H1 (cell line): Measurements from ENCODE around the gene KIF22. TPM values are rescaled to one million over a fixed set of nuclear protein-coding genes. Genes with fewer than 3 reads are reported as not detected.

Experiments used
- CTCF ChIA-PET: fragments of 300-600 bp; sonication (Branson Sonifier 250); formaldehyde crosslinking; loops from one replicate; lab custom pipeline; 2021; ENCODE audit not compliant: partially characterized antibody; lab: Charles Lee
- POLR2A ChIA-PET: fragments of 300-600 bp; sonication (Branson Sonifier 250); formaldehyde crosslinking; loops from one replicate; lab custom pipeline; 2021; ENCODE audit warnings: inconsistent platforms; ENCODE audit not compliant: partially characterized antibody; lab: Charles Lee
- DNase-seq, 2 experiments: peaks; one replicate each; pipeline versions ENCODE4 v3.0.0 to v3.0.0-alpha.2; 2010 to 2022; ENCODE audit warnings: low spot score in 2 of 2, low read depth in 1 of 2, mixed read lengths in 1 of 2
- FAIRE-seq: peaks from 2 replicates; lab custom pipeline; 2011; peaks lifted over from hg19 to GRCh38; lab: Jason Lieb, UNC
- H2AFZ ChIP-seq: 2 replicates; pipeline ENCODE4 v1.8.1; 2012; ENCODE audit warnings: low read length, inconsistent platforms
- H2AK5ac ChIP-seq: 2 replicates; pipeline ENCODE4 v1.6.1; 2013; ENCODE audit warnings: low read depth, low read length
- H2BK120ac ChIP-seq: replicated peaks from 2 replicates; pipeline ENCODE3; 2013; ENCODE audit warnings: low read depth, low read length, inconsistent platforms
- H2BK12ac ChIP-seq: 2 replicates; pipeline ENCODE4 v1.6.1; 2013; ENCODE audit warnings: low read depth, low read length
- H2BK15ac ChIP-seq: 2 replicates; pipeline ENCODE4 v1.6.1; 2013; ENCODE audit warnings: low read length
- H2BK20ac ChIP-seq: 2 replicates; pipeline ENCODE4 v1.6.1; 2013; ENCODE audit warnings: low read length
- H2BK5ac ChIP-seq: 2 replicates; pipeline ENCODE4 v1.6.1; 2013; ENCODE audit warnings: low read depth, low read length
- H3K14ac ChIP-seq: 2 replicates; pipeline ENCODE4 v1.6.1; 2013; ENCODE audit warnings: inconsistent platforms; ENCODE audit not compliant: insufficient read length
- H3K18ac ChIP-seq: 2 replicates; pipeline ENCODE4 v1.6.1; 2013; ENCODE audit warnings: low read length; ENCODE audit errors: extremely low read depth
- H3K23ac ChIP-seq: 2 replicates; pipeline ENCODE4 v1.6.1; 2013; ENCODE audit warnings: inconsistent platforms; ENCODE audit not compliant: insufficient read length
- H3K23me2 ChIP-seq: 2 replicates; pipeline ENCODE4 v1.6.1; 2013; ENCODE audit warnings: low read depth, low read length
- H3K27ac ChIP-seq: 2 replicates; pipeline ENCODE4 v1.6.1; 2011; ENCODE audit warnings: low read depth, low read length, inconsistent platforms
- H3K27me3 ChIP-seq, 4 experiments: replicated peaks in 1 of 4; 1 replicate in 1 of 4; 2 replicates in 3 of 4; pipeline versions ENCODE4 v1.6.1 to v1.8.1; 2011 to 2013; ENCODE audit warnings: low read length in 3 of 4, mild to moderate bottlenecking in 3 of 4, inconsistent platforms in 2 of 4, mixed read lengths in 2 of 4, moderate library complexity in 1 of 4; ENCODE audit not compliant: control insufficient read depth in 3 of 4, insufficient read depth in 3 of 4; ENCODE audit errors: extremely low read depth in 1 of 4
- H3K36me3 ChIP-seq, 4 experiments: 2 replicates each; pipeline versions ENCODE4 v1.6.1 to v1.8.1; 2011 to 2013; ENCODE audit warnings: mild to moderate bottlenecking in 4 of 4, low read length in 3 of 4, moderate library complexity in 2 of 4, control low read depth in 1 of 4, inconsistent platforms in 1 of 4; ENCODE audit not compliant: insufficient read depth in 4 of 4, control insufficient read depth in 2 of 4
- H3K4ac ChIP-seq: replicated peaks from 2 replicates; pipeline ENCODE3; 2013; ENCODE audit warnings: low read length, low read depth, mixed read lengths, inconsistent platforms; ENCODE audit not compliant: insufficient read length
- H3K4me1 ChIP-seq, 4 experiments: replicated peaks in 1 of 4; 1 replicate in 1 of 4; 2 replicates in 3 of 4; pipeline versions ENCODE4 v1.6.1 to v1.8.1; 2011 to 2013; ENCODE audit warnings: low read length in 3 of 4, inconsistent platforms in 2 of 4, mixed read lengths in 1 of 4; ENCODE audit not compliant: insufficient read depth in 4 of 4, control insufficient read depth in 3 of 4
- H3K4me2 ChIP-seq, 2 experiments: 2 replicates each; pipeline versions ENCODE4 v1.6.1 to v1.8.1; 2011 to 2013; ENCODE audit warnings: low read depth in 2 of 2, low read length in 2 of 2, control low read depth in 1 of 2, inconsistent platforms in 1 of 2, mild to moderate bottlenecking in 1 of 2; ENCODE audit not compliant: insufficient read depth in 1 of 2
- H3K4me3 ChIP-seq, 4 experiments: fragments of 200-600, 300-600 bp in 1 of 4; sonication (generic), shearing (Covaris generic), sonication (Bioruptor Twin) in 1 of 4; 2 replicates each; pipeline versions ENCODE4 v1.5.1 to v1.8.1; 2011 to 2016; ENCODE audit warnings: low read length in 4 of 4, low read depth in 3 of 4, control low read depth in 2 of 4, inconsistent platforms in 2 of 4, mild to moderate bottlenecking in 2 of 4, mixed read lengths in 1 of 4, moderate library complexity in 1 of 4; ENCODE audit not compliant: insufficient read depth in 2 of 4; ENCODE audit errors: extremely low read depth in 1 of 4
- H3K56ac ChIP-seq: replicated peaks from 2 replicates; pipeline ENCODE3; 2013; ENCODE audit warnings: low read depth, mild to moderate bottlenecking, mixed read lengths, low read length, inconsistent platforms; ENCODE audit not compliant: insufficient read length
- H3K79me1 ChIP-seq: 2 replicates; pipeline ENCODE4 v1.6.1; 2013; ENCODE audit warnings: low read depth, low read length, control low read depth
- H3K79me2 ChIP-seq, 2 experiments: 2 replicates each; pipeline versions ENCODE4 v1.6.1 to v1.8.1; 2012 to 2013; ENCODE audit warnings: low read length in 2 of 2, mild to moderate bottlenecking in 2 of 2, inconsistent platforms in 1 of 2; ENCODE audit not compliant: insufficient read depth in 2 of 2, control insufficient read depth in 1 of 2
- H3K9ac ChIP-seq, 4 experiments: replicated peaks in 1 of 4; 1 replicate in 1 of 4; 2 replicates in 3 of 4; pipeline versions ENCODE4 v1.6.1 to v1.8.1; 2011 to 2013; ENCODE audit warnings: low read depth in 3 of 4, low read length in 3 of 4, control low read depth in 2 of 4, mild to moderate bottlenecking in 2 of 4, moderate library complexity in 2 of 4, inconsistent platforms in 1 of 4; ENCODE audit errors: extremely low read depth in 1 of 4
- H3K9me3 ChIP-seq, 2 experiments: 2 replicates each; pipeline versions ENCODE4 v1.6.1 to v1.8.1; 2012 to 2013; ENCODE audit warnings: mild to moderate bottlenecking in 2 of 2, moderate library complexity in 2 of 2, control low read depth in 1 of 2, inconsistent platforms in 1 of 2, low read depth in 1 of 2, low read length in 1 of 2, mixed read lengths in 1 of 2; ENCODE audit not compliant: insufficient read depth in 2 of 2
- H4K20me1 ChIP-seq, 2 experiments: replicated peaks in 1 of 2; 2 replicates each; pipeline versions ENCODE3 to v1.8.1; 2011 to 2013; ENCODE audit warnings: inconsistent platforms in 2 of 2, low read length in 2 of 2, mild to moderate bottlenecking in 1 of 2; ENCODE audit not compliant: insufficient read depth in 2 of 2, control insufficient read depth in 1 of 2
- H4K5ac ChIP-seq: 2 replicates; pipeline ENCODE4 v1.6.1; 2013; ENCODE audit warnings: low read length, low read depth, mixed read lengths, inconsistent platforms; ENCODE audit not compliant: insufficient read length
- H4K8ac ChIP-seq: 2 replicates; pipeline ENCODE4 v1.8.0; 2013; ENCODE audit warnings: mild to moderate bottlenecking, moderate library complexity, low read length, inconsistent platforms; ENCODE audit not compliant: insufficient read depth; ENCODE audit errors: extremely low read depth
- H4K91ac ChIP-seq: replicated peaks from 2 replicates; pipeline ENCODE3; 2013; ENCODE audit warnings: low read length, mixed read lengths, inconsistent platforms; ENCODE audit not compliant: insufficient read length
- CTBP2 ChIP-seq: IDR thresholded peaks from 2 replicates; pipeline ENCODE4 v1.7.0; 2011; ENCODE audit warnings: borderline replicate concordance, mild to moderate bottlenecking, moderate library complexity, mixed read lengths, low read length; ENCODE audit not compliant: insufficient read depth, insufficient read length
- KDM5A ChIP-seq: fragments of 200-600 bp; IDR thresholded peaks from 2 replicates; pipeline ENCODE4 v1.7.1; 2012; ENCODE audit warnings: mild to moderate bottlenecking, low read length, inconsistent platforms, mixed read lengths
- MAFK ChIP-seq: IDR thresholded peaks from 2 replicates; pipeline ENCODE4 v1.6.1; 2012; ENCODE audit warnings: low read depth, mild to moderate bottlenecking, improper control_type of control experiment, low read length
- RAD21 ChIP-seq, 2 experiments: IDR thresholded peaks in 1 of 2; conservative IDR thresholded peaks in 1 of 2; 2 replicates each; pipeline ENCODE4 v1.6.1; 2011; ENCODE audit warnings: low read depth in 2 of 2, low read length in 2 of 2, improper control_type of control experiment in 1 of 2, inconsistent platforms in 1 of 2, mild to moderate bottlenecking in 1 of 2, moderate library complexity in 1 of 2
- RXRA ChIP-seq: IDR thresholded peaks from 2 replicates; pipeline ENCODE4 v1.6.1; 2011; ENCODE audit warnings: low read depth, mild to moderate bottlenecking, low read length, moderate library complexity; ENCODE audit not compliant: insufficient read depth
- SIX5 ChIP-seq: IDR thresholded peaks from 2 replicates; pipeline ENCODE4 v1.6.1; 2011; ENCODE audit warnings: mild to moderate bottlenecking, low read depth, low read length
- SP4 ChIP-seq: IDR thresholded peaks from 2 replicates; pipeline ENCODE4 v1.6.1; 2012; ENCODE audit warnings: low read length, inconsistent platforms
- TAF1 ChIP-seq: IDR thresholded peaks from 2 replicates; pipeline ENCODE4 v1.6.1; 2011; ENCODE audit warnings: mild to moderate bottlenecking, low read depth, low read length
- WGBS, 2 experiments: shearing (Covaris generic) in 1 of 2; methylation state at CpG; one replicate each; pipeline versions ENCODE4 v1.1.6 to v1.1.7; 2013 to 2015; ENCODE audit warnings: low lambda C conversion rate in 2 of 2, mixed read lengths in 2 of 2, inconsistent platforms in 1 of 2, low coverage in 1 of 2, missing lambda C conversion rate in 1 of 2; ENCODE audit not compliant: insufficient replicate concordance in 2 of 2, insufficient coverage in 1 of 2, insufficient read length in 1 of 2; ENCODE audit errors: extremely low coverage in 1 of 2, missing lambda C conversion rate in 1 of 2; 5-methylcytosine and 5-hydroxymethylcytosine counted together
- polyA plus RNA-seq, 7 experiments: library from polyadenylated mRNA; depleted of rRNA in 3 of 7; stranded (reverse) in 5 of 7; unstranded in 2 of 7; fragments of >200 nt in 5 of 7; fragments of 200-250 nt in 2 of 7; gene quantifications; 1 replicate in 5 of 7; 2 replicates in 1 of 7; 4 replicates in 1 of 7; pipeline versions ENCODE4 v1.2.1 to v1.2.3, GENCODE V29; 2011 to 2013; ENCODE audit warnings: missing spikeins in 2 of 7, mixed read lengths in 2 of 7
- total RNA-seq: library from RNA; stranded (reverse); fragmentation: NEBNext Ultra II Directional; extraction: Animal tissue kit (Norgen Biotek cat#: 25700); gene quantifications from 2 replicates; pipeline ENCODE4 v1.2.1, GENCODE V29; 2021
- TF ChIP-seq, protein P1 (sequence below): IDR thresholded peaks from 2 replicates; pipeline ENCODE4 v1.6.1; 2011; ENCODE audit warnings: low read length, improper control_type of control experiment

The KIF22 gene
- total and polyA plus RNA-seq, 2 of the 8 experiments (the other 6 are each of a cell fraction or from before 2014, with no cell fraction given): 139 to 142 TPM

DNA sequence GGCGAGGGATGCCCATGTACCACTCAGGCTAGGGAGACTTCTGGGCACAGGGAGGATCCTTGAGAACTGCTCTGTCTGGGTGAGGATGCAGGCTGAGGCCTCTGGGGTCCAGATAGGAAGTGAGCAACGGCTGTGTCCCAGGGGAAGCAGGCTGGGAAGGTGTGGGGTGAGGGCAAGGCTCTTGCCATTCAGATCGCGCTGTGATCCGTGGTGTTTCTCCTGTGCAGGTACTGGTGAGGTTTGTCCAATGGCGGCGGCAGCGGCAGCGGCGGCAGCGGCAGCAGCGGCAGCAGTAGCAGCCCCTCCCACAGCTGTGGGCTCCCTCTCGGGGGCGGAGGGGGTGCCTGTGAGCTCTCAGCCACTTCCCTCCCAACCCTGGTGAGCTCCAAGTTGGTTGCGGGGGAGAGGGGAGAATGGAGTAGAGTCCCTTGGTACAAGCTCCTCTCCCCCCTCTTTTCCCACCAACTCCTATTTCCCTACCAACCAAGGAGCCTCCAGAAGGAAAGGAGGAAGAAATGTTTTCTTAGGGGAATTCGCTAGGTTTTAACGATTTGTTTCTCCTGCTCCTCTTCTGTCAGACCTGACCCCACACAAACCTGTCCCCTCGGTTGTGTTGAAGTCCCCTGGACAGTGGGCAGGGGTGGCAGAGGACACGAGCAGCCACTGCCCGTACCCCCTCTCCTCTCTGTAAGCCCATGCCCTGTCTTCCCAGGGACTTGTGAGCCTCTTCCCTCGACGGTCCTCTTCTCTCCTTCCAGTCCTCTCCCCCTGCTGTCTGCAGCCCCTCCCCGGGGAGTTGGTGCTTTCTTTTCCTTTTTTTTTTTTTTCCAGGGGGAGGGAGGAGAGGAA, 19.5 kb downstream of the KIF22 start:
- no peak for DNase-seq
- no peak overlapping the region for H3K14ac ChIP-seq
- peaks cover 15 to 21% of the 10 kb centered on the region in 2 experiments for H4K20me1 ChIP-seq
- no peak overlapping the region for H2BK12ac ChIP-seq
- POLR2A ChIA-PET: interaction anchor here (1.0 to 2.3 kb wide), 9 partner anchors 11 to 243 kb away, joined by 3 to 21 read pairs (median 5); partner anchors contain the start of genes CDIPT, KIF22, MVP and QPRT
- H3K23ac ChIP-seq: no peak overlapping the region
- no peak overlapping the region for H2BK20ac ChIP-seq
- 0 out of 2 replicates have a peak overlapping the region, but pooled peaks have one; percentile 48 for H2BK5ac ChIP-seq
- no peak for FAIRE-seq
- no peaks in the 10 kb centered on the region; the same call in 1 of the 2 replicates for H3K79me1 ChIP-seq
- no peaks in the 10 kb centered on the region for H3K27me3 ChIP-seq
- H3K4me3 ChIP-seq: peak overlapping the region; percentile 1 to 85 (median 22); a peak in 6 of 8 replicates
- H2BK120ac ChIP-seq: no peak overlapping the region
- H4K91ac ChIP-seq: peak overlapping the region; percentile 25
- peaks cover 0 to 51% (median 41%) of the 10 kb centered on the region in 4 experiments; a peak in 6 of 7 replicates for H3K4me1 ChIP-seq
- no peaks in the 10 kb centered on the region for H3K9me3 ChIP-seq
- H3K18ac ChIP-seq: peak overlapping the region; percentile 38
- no peak overlapping the region; the same call in 1 of the 2 replicates for H3K27ac ChIP-seq
- CTCF ChIA-PET: interaction anchor here (0.6 to 4.4 kb wide), 4 partner anchors 8 to 245 kb away, joined by 3 to 30 read pairs (median 3); partner anchors contain the start of genes MVP and PAGR1
- H2BK15ac ChIP-seq: no peak overlapping the region
- H3K9ac ChIP-seq: no peak overlapping the region; a peak in 1 of 7 replicates
- no peak overlapping the region for H4K8ac ChIP-seq
- H3K36me3 ChIP-seq: peaks cover 6 to 25% (median 10%) of the 10 kb centered on the region in 4 experiments
- H3K4ac ChIP-seq: no peak overlapping the region
- 78% methylated on average over 18 of the region's 23 CpGs; no CpG with 5 or more reads in 1 of the 2 experiments for WGBS, 2 experiments
- peaks cover 7 to 30% of the 10 kb centered on the region in 2 experiments for H3K79me2 ChIP-seq
- no peak overlapping the region for H2AK5ac ChIP-seq
- no peak overlapping the region for H3K56ac ChIP-seq
- H3K23me2 ChIP-seq: peaks cover 34% of the 10 kb centered on the region
- no peak overlapping the region for H2AFZ ChIP-seq
- H4K5ac ChIP-seq: no peak overlapping the region
- H3K4me2 ChIP-seq: peak overlapping the region; percentile 91 to 92
- no peak for TF ChIP-seq TAF1
- no peak for TF ChIP-seq CTBP2
- no peak for TF ChIP-seq SP4
- no peak for TF ChIP-seq RXRA
- TF ChIP-seq RAD21 (IDR thresholded peaks at IDR 0.05 in 1 of 2, conservative IDR thresholded peaks at IDR 0.05 in 1 of 2; ENCODE audit: low read depth in 2 of 2, low read length in 2 of 2): no peak
- TF ChIP-seq SIX5: no peak
- no peak for TF ChIP-seq KDM5A
- TF ChIP-seq, protein P1, sequence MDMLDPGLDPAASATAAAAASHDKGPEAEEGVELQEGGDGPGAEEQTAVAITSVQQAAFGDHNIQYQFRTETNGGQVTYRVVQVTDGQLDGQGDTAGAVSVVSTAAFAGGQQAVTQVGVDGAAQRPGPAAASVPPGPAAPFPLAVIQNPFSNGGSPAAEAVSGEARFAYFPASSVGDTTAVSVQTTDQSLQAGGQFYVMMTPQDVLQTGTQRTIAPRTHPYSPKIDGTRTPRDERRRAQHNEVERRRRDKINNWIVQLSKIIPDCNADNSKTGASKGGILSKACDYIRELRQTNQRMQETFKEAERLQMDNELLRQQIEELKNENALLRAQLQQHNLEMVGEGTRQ: no peak
- TF ChIP-seq MAFK: no peak
